Measurements from ENCODE around the gene MTMR2.

DNA sequence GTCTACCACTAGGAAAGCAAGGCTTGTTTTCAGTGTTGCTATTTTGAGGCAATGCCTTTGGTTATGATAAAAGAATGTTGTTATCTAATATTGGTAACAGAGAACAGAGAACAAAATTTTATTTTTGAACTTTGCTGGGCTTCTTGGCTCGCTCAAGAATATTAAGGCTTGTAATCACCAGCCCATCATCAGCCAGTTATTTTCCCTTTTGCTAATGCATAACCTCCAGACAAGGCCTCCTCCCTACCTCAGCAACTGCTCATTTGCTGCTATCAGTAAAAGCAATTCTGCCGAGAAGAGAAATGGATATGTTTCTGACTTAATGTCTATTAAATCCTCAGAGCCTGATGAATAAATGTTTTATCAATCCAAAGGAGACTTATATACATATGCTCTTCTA lies 8.9 kb downstream of the MTMR2 start:
- TF ChIP-seq POLR2AphosphoS5 (IDR thresholded peaks at IDR 0.05) (no peak), EP300 (conservative IDR thresholded peaks at IDR 0.05; ENCODE audit: poor library complexity, severe bottlenecking) (no peak)
- TF ChIP-seq, protein P1, sequence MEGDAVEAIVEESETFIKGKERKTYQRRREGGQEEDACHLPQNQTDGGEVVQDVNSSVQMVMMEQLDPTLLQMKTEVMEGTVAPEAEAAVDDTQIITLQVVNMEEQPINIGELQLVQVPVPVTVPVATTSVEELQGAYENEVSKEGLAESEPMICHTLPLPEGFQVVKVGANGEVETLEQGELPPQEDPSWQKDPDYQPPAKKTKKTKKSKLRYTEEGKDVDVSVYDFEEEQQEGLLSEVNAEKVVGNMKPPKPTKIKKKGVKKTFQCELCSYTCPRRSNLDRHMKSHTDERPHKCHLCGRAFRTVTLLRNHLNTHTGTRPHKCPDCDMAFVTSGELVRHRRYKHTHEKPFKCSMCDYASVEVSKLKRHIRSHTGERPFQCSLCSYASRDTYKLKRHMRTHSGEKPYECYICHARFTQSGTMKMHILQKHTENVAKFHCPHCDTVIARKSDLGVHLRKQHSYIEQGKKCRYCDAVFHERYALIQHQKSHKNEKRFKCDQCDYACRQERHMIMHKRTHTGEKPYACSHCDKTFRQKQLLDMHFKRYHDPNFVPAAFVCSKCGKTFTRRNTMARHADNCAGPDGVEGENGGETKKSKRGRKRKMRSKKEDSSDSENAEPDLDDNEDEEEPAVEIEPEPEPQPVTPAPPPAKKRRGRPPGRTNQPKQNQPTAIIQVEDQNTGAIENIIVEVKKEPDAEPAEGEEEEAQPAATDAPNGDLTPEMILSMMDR (IDR thresholded peaks at IDR 0.05; ENCODE audit: poor library complexity, severe bottlenecking): no peak
- TF ChIP-seq, protein P2, sequence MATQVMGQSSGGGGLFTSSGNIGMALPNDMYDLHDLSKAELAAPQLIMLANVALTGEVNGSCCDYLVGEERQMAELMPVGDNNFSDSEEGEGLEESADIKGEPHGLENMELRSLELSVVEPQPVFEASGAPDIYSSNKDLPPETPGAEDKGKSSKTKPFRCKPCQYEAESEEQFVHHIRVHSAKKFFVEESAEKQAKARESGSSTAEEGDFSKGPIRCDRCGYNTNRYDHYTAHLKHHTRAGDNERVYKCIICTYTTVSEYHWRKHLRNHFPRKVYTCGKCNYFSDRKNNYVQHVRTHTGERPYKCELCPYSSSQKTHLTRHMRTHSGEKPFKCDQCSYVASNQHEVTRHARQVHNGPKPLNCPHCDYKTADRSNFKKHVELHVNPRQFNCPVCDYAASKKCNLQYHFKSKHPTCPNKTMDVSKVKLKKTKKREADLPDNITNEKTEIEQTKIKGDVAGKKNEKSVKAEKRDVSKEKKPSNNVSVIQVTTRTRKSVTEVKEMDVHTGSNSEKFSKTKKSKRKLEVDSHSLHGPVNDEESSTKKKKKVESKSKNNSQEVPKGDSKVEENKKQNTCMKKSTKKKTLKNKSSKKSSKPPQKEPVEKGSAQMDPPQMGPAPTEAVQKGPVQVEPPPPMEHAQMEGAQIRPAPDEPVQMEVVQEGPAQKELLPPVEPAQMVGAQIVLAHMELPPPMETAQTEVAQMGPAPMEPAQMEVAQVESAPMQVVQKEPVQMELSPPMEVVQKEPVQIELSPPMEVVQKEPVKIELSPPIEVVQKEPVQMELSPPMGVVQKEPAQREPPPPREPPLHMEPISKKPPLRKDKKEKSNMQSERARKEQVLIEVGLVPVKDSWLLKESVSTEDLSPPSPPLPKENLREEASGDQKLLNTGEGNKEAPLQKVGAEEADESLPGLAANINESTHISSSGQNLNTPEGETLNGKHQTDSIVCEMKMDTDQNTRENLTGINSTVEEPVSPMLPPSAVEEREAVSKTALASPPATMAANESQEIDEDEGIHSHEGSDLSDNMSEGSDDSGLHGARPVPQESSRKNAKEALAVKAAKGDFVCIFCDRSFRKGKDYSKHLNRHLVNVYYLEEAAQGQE (IDR thresholded peaks at IDR 0.05; ENCODE audit: borderline replicate concordance): no peak
